SHP77 treated with DMSO at 0.1 percent for 48 hours (cell line): ENCODE measurements around the gene LONRF2.
"Not testable (repeated sequence)": the region's sequence is repeated elsewhere in the genome, so short reads cannot be mapped to it uniquely, and the experiment has no call there.

Experiments
- DNase-seq: peaks from one replicate; lab custom pipeline; 2025; lab: John Stamatoyannopoulos, UW

Gene LONRF2

DNA sequence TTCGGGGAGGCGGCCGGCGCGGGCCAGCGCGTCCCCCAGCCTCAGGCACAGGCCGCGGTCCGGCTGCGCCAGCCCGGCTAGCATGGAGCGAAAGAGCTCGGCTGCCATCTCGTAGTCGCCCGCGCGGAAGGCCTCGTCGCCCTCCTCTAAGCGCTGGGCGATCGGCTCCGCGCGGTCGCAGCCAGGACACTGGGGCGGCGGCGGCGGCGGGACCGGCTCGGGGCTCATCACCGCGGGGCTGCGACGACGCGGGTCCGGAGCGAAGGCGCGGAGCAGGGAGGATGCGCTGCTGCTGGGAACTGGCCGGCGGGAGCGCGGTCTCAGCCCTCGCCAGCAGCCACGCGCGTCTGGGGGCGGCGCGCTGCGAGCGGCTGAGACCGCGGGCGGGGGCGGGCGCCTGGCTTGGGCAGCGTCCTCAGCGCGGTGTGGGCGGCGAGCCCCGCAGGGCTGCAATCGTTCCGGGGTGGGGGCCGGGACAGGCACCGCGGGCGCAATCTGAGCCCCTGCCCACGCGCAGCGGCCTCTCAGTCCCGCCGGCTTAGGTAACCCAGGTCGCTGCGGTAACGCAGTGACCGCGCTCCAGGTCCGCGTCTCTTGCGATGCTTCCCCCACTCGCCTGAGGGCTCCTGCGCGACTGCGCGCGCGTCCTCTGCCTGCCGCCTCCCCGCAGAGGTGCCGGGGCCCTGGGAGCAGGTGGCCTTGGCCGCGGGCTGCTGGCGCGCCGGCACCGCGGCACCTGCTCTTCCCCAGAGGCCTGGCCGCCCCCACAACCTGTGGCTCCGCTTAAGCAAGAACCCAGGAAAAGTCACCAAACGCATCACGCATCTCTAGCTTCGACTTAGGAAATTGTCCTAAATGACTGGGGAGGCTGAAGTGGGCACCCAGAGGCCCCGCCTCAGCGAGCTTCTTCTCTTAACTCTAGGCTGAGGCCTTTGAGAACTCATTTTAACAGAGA lies at the start of gene LONRF2:
TSS of gene LONRF2 (minus strand) at position 636 of the 955 bp plus-strand sequence. CDS start at position 228, 408 bp downstream.
- peak; percentile 56 for DNase-seq

DNA sequence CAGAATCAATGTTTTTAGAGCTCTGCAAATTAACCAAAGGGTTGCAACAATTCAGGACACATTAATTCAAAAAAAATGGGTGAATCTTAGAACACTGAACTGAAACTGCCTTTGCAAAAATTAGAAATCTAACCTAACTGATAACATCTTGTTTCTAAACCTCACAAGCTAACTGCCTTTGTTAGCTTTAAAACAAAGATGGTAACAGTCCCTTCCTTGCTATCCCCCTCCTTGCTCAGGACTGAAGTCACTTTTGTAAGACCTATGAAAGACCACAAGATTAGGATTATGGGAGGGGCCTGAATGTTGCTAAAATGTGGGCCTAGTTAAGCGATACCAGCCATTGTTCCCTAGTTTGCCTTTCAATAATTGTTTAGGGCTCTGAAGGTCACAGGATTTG lies 44.9 kb upstream of the LONRF2 start:
- no peak for DNase-seq

DNA sequence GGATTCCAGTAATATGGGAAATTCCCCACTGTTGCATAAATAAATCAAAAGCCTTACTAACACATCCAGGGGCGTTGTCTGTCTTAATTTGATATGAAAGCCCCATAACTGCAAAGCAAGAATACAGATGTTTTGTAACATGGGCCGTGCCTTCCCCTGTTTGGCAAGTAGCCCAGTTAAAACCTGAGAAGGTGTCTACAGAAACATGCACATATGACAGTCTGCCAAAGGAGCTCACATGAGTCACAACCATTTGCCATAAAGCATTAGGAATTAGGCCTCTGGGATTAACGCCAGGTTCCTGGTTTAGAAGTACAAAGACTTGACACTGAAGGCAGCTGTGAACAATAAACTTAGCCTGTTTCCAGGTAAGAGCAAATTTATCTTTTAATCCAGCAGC lies 43.1 kb upstream of the LONRF2 start:
- peak; percentile 4 for DNase-seq

DNA sequence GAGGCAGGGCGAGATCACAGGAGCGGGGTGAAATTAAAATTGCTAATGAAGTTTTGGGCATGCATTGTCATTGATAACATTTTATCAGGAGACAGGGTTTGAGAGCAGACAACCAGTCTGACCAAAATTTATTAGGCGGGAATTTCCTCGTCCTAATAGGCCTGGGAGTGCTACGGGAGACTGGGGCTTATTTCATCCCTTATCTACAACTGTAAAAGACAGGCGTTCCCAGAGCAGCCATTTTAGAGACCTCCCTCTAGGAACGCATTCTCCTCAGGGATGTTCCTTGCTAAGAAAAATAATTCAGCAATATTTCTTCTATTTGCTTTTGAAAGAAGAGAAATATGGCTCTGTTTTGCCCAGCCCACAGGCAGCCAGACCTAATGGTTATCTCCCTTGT lies 40.0 kb upstream of the LONRF2 start:
- DNase-seq = not testable (repeated sequence)

DNA sequence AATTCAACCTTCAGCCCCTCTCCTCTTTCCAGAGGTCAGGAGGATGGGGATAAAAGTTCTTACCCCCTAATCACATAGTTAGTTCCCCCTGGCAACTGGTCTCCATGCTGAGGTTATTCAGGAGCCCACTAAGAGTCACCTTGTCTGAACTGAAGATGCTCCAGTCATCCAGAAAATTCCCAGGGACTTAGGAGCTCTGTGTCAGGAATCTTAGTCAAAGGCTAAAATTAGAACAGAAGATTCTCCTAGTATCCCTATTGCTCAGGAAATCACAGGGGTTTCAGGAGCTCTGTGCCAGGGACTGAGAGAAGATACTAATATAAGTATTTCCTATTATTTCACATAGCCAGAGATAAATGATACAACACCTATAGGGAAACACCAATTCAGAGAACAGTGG lies 37.3 kb upstream of the LONRF2 start:
- DNase-seq = no peak

DNA sequence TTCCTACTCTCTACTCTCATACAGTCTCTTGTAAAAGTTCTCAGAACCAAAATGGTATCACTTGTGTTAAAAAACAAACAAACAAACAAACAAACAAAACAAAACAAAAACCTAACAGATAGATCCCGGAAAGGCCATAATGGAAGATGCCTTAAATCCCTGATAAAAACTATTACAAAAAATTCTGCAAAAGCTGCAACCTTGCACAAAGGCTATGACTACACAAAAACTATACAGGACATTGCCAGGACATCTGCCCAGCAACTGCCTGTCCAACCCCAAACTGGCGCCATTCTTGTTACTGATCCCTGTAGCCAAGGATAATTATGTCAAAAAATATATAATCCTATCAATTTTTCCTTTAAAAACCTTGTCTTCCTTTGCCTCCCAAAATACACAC lies 36.3 kb upstream of the LONRF2 start:
- no peak for DNase-seq

DNA sequence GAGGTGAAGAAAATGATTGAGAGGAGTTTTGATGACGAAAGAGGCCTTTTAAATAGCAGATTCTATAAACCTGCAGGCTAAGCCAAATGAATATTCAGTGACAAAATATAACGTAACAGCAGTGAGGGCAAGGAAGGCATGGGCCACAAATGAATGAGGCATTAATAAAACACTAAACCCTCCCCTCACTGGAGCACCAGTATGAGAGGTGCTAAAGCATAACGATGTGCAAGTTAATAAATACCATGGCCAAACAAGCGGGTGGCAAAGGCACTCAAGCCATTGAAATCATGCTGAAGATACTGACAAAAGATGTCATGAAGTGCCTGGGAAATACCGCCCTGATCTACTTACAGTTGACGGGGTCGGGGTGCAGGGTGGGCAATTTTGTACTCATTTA lies 30.2 kb upstream of the LONRF2 start:
- no peak for DNase-seq

DNA sequence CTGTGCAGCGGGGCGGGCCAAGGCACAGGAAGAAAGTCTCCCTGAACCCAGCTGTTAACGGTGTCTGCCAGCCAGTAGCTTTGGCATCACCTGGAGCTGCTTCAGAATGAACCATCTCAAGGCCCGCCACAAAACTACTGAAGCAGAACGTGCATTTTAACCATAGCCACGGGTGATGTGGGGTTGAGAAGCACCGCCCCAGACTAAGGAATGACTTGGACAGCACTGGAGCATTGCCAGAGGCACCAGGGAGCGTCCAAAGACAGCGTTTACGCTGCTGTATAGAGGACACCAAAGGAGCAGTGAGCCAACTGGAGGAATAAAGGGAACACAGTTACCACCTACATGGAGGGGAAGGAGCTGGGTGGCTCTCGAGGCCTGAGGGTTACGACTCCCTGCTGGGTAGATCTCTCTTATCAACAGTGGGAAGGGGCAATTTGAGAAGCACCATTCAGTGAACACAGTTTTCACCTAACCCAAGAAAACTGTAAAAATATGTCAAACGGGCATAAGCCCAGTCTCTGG lies 28.4 kb upstream of the LONRF2 start:
- DNase-seq = no peak

DNA sequence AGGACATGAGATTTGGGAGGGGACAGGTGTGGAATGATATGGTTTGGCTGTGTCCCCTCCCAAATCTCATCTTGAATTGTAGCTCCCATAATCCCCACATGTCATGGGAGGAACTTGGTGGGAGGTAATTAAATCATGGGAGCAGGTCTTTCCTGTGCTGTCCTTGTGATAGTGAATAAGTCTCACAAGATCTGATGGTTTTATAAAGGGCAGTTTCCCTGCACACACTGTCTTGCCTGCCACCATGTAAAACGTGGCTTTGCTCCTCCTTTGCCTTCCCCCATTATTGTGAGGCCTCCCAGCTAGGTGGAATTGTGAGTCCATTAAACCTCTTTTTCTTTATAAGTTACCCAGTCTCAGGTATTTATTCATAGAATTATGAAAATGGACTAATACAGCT lies 22.8 kb upstream of the LONRF2 start:
- DNase-seq = not testable (repeated sequence)

DNA sequence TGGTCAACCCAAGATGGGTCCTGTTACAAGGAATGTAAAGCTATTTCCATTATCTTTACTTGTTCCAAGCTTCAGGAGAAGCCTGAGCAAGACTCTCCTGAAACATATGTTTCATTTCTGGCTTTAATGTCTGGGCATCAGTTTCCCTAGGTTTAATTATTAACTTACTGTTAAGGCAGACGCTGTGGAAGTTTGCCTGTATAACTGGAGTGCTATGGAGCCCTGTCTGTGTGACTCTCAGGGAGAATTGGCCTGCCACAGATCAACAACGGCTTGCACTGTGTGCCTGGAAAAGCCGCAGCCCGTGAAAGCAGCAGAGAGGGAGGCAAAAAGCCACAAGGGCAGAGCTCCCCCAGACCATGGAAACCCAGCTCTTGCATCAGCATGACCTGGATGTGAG lies 22.1 kb upstream of the LONRF2 start:
- no peak for DNase-seq

DNA sequence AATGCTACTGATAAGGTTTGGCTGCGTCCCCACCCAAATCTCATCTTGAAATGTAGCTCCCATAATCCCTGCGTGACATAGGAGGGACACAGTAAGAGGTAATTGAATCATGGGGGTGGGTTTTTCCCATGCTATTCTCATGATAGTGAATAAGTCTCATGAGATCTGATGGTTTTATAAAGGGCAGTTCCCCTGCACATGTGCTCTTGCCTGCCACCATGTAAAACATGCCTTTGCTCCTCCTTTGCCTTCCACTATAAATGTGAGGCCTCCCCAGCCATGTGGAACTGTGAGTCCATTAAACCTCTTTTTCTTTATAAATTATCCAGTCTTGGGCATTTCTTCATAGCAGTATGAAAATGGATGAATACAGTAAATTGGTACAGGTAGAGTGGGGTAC lies 20.2 kb upstream of the LONRF2 start:
- not testable (repeated sequence) for DNase-seq

DNA sequence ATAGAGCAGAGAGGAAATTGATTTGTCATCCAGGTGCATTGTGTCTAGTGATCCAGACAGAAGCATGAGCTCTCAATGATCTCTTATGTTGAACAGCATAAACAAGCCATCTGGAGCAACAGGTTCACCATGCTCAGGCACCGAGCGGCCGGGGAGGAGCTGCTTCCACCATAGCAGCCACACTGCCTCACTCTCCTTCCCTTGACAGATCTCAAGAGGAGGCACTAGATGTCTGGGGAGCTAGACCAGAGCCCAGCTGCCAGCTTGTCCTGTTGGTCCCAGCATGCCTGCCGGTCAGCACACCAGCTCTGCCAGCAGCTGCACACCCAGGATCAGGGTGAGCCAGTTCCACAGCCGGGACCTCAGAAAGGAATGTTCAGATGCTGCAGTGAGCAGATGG lies 17.5 kb upstream of the LONRF2 start:
- no peak for DNase-seq

DNA sequence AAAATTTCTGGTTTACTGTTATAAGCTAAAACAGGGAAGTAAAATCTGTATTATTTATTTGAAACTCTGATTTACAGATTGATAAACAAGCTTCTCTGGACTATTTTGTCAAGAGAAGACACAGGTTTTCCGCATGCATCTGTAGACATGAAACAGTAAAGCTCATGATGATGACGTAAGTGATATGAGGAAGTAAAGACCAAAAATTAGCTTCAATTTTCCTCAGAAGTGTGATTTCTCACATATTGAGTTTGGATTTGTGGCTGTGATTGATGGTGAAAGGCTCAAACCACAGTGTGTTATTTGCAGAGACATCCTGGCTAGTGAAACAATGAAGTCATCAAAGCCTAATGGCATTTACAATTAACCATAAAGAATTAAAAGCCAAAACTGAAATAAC lies 12.6 kb upstream of the LONRF2 start:
- no peak for DNase-seq

DNA sequence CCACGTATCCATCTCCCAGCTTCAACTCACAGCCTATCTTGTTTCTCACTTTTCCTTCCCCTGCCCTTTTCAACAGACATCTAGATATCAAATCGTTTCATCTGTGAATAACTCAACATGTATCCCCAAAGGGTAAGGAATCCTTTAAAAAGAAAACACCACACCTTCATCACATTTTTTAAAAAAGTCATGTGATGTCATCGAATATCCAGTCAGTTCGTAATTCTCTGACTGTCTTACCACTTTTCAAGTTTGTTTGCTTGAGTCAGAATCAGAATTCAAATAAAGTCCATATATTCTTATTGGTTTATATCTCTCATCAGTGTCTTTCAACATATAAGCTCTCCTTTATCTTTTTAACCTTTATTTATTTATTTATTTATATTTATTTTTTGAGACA lies 5.4 kb upstream of the LONRF2 start:
- DNase-seq = no peak

DNA sequence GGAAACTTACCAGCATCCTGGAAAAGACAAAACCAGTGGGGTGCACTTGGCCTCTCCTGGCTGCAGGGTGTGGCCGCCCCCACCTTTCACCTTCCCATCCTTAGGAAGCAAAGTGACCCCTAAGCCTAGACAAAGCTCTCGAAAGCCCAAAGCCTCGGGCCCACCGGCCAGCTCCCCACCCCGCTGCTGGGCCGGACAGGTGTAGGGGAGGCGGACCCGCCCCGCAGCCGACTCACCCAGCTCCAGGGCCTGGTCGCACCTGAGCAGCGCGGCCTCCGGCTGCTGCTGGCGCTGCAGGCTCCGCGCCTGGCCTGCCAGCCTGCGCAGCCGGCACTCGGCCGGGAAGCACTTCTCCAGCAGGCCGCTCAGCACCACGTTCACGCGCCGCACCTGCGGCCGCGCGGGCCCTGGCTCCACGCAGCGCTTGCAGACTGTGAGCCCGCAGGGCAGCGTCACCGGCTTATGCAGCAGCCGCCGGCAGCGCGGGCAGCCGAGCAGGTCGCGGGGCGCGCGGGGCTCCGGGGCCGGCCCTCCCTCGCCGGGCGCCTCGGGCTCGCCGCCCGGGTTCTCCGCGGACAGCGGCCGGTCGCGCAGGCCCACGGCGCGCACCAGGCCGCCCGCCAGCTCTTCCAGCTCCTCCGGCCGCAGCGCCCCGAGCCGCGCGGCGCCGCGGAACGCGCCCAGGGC lies 979 bp downstream of the LONRF2 start:
- DNase-seq = peak; percentile 5

DNA sequence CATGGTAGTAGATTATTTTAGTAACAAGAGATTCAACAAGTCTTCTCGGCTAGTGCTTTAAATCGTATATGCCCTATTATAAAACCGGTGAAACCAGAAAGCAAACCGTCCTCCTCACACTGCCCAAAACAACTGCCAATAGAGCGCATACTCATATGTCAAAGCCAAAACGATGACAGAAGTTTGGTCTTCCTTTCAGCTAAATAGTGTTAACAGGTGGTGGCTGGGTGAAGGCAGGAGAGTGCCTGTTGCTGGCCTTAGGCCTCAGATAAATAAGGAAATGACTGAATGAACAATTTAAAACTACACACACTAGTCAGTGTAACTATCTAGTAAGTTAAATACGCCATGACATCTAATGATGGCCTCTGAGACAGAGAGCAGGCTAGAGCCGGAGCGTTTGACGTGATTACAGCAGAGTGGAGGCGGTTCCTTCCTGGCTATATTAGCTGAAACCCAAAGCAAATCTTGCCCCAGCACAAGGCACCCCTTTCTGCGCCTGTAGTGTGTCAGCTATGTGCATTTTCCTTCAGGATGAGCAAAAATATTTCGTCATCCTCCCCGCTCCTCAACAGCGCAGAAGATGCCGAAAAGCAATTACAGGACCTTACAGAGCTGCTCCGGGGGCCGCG lies 1.6 kb downstream of the LONRF2 start:
- DNase-seq = peak; percentile 35

DNA sequence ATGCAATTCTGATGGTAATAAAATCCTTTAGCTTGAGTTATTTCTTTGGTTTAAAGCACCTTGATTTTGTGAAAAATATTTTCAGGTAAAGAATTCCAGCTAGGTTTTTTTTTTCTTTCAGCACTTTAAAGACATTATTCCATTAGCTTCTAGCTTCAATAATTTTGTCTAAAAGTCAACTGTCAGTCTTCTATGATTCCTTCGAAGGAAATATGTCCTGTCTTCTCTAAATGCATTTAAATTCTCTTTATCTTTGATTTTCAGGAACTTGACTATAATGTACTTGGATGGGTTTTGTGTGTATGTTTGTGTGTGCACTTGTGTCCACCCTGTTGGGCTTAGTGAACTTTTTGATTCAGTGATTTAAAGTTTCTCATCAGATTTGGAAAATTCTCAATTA lies 4.7 kb downstream of the LONRF2 start:
- DNase-seq = no peak

DNA sequence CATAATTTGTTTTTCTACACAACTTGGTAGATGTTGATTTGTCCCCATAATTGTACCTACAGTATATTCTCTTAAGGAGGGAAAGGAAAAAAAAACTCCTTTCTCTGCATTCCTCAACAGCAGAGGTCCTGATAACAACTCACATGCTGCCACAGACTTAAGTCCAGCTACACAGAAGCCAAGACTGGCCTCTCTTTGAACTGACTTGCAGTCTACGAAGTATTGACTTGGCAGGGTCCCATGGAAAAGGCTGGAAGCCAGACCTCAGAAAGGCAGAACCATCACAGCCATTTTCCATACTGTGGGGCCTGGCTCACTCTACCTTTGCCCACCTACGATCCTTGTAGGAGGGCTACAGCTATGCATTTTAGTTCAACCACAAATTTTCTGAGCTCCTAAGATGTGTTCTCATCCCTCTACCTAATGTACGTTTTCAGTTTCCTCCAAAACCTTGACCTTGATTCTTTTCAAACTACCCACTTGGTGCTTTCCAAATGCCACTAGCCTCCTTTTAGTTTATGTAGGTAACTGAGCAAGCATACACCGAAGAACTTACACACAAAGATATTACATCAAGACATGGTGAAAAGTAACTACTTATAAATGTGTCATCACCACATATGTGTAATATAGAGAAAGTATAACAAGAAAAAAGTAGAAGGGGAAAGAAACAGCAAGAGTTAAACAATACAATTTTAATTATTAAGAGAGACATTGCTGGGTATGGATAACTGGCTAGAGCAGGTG lies 12.2 kb downstream of the LONRF2 start:
- no peak for DNase-seq

DNA sequence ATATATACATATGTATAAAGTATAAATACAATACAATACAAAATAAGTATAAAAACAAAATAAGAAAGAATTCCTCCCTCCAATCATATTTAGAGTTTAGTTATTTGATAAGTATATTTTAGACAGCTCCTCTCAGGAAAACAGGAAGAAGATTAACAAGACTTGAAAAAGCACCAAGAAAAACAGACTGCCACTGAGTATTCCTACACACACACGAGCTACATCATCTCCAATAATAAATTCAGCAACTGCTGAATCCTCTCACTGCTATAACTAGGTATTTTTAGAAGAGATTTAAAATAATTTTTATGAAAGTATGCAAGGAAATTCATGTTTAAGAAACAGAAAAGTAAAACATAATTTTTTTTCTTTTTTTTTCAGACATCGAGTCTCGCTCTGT lies 13.0 kb downstream of the LONRF2 start:
- DNase-seq = no peak

DNA sequence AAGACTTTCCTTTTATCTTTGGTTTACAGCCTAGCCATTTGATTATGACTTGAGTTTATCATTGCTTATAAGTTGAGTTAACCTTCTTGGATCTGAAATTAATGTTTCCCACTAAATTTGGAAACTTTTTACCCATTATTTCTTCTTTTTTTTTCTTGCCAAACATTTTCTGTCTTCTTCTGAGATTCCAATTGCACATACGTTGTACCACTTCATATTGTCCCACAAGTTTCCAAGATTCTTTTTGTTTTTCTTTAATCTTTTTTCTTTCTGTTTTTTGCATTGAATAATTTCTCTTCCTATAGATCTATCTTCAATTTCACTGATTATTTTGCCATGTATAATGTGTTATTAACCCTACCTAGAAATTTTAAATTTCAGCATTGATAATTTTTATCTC lies 18.6 kb downstream of the LONRF2 start:
- no peak for DNase-seq

DNA sequence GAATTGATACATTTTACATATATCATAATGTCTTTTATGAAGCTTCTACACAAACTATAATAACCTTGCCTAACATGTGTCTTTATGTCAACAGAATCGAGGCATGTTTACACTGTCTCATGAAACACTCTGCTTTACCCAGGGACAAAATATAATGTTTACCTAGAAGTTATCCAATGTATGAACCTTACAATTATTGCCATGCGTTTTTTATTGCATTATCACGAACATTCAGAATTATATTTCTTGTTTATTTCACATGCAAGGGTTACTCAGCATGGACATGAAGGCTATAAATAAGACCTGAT lies 19.8 kb downstream of the LONRF2 start:
- no peak for DNase-seq
